Colon (tissue), 2 donors: ENCODE data around the gene MGAT4B.
"Not testable (repeated sequence)": the region's sequence is repeated elsewhere in the genome, so short reads cannot be mapped to it uniquely, and the experiment has no call there.

ENCODE experiments used
- FAIRE-seq: peaks from 2 replicates; lab custom pipeline; 2012; peaks lifted over from hg19 to GRCh38; lab: Jason Lieb, UNC
- donor health status: control.
- donor health status: control.

The MGAT4B gene

DNA sequence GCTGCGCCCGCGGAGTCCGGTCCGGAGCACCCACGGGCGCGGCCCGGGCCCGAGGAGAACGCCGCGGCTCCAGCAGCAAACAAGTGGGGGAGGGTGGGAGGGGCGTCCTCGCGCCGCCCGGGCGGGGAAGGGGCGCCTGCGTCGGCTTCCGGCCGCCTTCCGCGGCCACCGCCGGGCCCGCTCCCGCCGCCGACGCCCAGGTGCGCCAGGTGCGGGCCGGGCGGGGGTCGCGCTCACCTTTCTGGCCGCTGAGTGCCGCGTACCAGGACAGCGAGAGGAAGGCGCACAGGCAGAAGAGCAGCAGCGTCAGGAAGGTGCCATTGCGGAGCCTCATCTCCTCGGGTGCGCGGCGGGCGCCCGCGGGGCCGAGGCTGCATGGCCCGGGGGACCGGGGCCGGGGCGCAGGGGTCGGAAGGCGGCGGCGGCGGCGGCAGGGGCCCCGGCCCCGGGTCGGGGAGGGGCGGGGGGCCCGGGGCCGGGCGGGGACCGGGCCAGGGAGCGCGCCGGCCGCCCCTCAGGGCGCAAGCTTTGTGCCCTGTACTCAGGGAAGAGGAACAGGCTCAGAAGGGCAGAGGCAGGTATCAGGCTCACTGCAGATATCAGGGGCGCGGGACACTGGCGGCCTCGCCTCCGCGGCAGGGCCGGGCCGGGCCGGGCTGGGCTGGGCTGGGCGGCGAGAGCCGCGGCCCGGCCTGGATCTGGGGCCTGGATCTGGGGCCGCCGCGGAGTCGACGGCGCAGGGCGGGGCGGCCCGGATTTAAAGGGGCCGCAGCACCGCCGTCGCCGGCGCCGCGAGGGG, at the start of gene MGAT4B:
TSS of gene MGAT4B (minus strand) at position 617 of the 799 bp plus-strand sequence. CDS start at position 334, 283 bp downstream.
- FAIRE-seq, result no peak

DNA sequence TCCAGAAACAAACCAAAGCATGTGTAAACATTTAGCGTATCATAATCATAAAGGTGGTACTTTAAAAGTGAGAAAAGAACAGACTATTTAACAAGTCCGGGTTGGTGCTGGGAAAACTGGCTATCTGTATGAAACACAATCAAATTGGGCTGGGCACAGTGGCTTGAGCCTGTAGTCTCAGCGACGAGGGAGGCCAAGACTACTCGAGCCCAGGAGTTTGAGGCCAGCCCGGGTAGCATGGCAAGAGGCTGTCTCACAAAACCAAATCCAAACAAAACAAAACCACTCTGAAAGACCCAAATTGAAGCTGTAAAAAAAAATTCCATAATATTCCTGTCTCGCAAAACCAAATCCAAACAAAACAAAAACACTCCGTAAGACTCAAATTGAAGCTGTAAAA, 47.7 kb upstream of the MGAT4B start:
- no peak for FAIRE-seq

DNA sequence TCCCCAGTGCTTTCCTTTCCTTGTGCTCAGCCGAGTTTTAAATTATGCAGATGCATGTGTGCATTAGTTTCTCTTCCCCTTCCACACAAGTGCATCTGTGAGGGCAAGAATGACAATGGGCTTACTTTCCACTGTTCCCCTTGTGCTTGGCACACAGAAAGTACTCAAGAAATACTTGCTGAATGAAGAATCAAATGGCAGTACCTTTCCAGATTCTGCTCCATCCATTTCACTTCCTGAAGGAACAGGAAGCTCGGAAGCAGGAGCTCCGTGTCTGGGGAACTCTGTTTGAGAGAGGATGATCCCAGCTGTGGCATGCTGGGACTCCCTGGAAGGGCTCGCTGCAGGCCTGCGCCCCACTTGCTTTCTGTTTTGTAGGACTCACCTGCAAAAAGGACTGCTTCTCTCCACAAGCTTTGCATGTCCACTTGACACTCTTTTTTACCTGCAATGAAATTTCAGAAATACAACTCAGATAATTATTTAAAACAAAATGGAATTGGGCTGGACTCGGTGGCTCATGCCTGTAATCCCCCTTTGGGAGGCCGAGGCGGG, 46.4 kb upstream of the MGAT4B start:
- no peak for FAIRE-seq

DNA sequence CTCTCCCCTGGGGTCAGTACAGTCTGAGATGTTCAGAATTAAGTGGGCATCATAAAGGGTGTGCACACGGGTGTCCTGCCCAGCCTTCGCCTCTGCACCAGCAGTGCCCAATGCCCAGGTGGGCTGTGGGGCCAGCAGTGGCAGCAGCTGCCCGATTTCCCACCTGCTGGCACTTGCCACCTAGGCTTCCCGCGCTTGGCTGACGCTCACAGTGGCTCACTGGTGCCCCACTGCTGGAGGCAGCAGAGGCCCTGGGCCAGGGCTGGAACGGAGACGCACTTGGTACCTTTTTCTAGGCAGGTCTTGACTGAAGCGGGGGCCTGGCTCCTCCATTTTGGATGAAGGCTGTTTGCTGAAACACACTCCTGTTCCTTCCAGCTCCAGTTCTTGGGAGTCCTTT, 35.0 kb upstream of the MGAT4B start:
- FAIRE-seq, result no peak

DNA sequence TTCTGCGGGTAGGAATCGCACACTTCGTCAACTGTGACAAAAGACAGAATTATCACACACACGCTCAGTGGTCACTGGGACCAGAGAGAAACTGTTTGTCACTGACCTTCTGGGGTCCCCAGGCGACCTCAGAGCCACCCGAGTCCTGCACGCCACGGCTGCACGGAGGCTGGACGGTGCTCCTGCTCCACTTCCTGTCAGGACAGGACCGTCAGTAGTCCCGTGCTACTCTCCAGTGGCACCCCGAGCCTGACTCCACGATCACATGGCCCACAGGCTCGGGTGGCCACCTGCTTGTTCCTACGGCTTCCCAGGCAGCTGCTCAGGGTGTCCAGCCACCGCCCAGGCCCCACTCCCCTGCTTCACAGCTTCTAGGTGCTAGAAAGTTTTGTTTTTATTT, 34.1 kb upstream of the MGAT4B start:
- FAIRE-seq, result no peak

DNA sequence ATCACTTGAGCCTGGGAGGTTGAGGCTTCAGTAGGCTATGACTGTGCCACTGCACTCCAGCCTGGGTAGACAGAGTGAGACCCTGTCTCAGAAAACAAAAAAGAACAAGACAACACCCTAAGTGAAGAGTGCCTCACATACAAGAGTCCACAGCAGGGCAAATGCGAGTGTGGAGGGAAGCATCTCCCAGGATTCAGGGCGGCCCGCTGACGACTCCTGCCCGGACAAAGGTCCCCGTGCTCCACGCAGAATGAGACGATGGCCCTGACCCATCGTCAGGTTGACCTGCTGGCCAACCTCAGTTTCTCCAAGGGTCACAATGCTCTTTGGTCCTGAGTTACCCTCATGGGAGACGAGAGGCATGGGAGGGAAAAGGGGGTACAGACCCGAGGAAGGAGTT, 33.7 kb upstream of the MGAT4B start:
- no peak for FAIRE-seq

DNA sequence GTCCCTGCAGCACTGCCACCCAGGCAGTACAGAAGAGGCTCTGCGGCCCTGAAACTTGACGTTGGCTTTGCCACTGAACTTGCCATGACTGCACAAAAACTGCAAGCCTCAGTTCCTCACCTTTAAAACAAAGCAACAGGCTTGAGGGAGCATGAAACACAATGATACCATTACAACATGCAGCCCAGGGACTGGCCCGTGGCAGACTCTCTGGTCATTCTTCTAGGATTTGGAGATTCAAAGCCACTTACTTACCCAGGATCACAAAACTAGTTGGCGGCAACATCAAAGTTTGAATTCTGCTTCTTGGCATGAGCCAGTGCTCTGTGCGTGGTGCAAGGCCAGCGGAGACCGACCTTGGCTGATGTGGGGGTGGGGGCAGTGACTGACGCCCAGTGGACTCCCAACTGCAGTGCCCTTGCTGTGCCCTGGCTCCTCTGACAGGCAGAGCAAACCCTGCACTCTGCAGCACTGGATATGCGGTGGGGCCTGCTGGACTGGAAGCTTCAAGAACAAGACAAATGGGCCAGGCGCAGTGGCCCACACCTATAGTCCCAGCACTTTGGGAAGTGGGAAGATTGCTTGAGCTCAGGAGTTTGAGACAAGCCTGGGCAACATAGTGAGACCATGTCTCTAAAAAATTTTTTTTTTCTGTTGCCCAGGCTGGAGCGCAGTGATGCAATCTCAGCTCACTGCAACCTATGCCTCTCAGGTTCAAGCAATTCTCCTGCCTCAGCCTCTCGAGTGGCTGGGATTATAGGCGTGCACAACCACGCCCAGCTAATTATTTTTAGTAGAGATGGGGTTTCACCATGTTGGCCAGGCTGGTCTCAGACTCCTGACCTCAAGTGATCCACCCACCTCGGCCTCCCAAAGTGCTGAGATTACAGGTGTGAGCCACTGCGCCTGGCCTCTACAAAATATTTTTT, 32.9 kb upstream of the MGAT4B start:
- FAIRE-seq, result no peak

DNA sequence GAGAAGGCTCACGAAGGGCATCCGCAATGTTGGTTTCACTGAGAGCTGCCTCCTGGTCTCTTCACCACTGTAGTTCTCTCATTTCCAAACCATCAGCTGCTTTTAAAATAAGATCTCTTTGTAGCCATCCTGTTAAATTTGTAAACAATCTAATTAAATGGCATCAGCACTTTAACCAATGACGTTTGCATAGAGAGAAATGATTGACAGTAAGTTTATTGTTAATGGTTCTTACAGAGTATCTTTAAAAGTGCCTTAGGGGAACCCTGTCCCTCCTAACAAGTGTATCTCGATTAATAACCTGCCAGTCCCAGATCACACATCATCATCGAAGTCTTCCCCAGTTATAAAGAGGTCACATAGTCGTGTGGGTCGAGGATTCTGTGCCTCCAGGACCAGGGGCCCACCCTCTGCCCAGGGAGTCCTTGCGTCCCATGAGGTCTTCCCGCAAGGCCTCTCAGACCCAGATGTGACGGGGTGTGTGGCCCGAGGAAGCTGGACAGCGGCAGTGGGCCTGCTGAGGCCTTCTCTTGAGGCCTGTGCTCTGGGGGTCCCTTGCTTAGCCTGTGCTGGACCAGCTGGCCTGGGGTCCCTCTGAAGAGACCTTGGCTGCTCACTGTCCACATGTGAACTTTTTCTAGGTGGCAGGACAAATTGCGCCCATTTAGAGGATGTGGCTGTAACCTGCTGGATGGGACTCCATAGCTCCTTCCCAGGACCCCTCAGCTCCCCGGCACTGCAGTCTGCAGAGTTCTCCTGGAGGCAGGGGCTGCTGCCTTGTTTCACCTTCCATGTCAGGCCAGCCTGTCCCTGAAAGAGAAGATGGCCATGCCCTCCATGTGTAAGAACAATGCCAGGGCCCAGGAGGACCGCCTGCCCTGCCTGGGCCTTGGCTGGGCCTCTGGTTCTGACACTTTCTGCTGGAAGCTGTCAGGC, 30.7 kb upstream of the MGAT4B start:
- FAIRE-seq, result no peak

DNA sequence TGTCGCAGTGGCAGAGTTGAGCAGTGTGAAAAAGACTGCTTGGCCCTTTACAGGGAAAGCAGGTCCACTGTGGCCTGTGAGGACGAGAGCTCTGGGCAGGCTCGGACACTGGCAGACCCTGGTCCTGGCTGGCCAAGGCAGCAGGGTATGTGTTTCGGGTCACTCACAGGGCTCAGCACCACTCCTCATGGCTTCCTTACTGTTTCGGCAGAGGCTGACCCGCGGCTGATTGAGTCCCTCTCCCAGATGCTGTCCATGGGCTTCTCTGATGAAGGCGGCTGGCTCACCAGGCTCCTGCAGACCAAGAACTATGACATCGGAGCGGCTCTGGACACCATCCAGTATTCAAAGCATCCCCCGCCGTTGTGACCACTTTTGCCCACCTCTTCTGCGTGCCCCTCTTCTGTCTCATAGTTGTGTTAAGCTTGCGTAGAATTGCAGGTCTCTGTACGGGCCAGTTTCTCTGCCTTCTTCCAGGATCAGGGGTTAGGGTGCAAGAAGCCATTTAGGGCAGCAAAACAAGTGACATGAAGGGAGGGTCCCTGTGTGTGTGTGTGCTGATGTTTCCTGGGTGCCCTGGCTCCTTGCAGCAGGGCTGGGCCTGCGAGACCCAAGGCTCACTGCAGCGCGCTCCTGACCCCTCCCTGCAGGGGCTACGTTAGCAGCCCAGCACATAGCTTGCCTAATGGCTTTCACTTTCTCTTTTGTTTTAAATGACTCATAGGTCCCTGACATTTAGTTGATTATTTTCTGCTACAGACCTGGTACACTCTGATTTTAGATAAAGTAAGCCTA, 29.8 kb upstream of the MGAT4B start:
- FAIRE-seq, result no peak

DNA sequence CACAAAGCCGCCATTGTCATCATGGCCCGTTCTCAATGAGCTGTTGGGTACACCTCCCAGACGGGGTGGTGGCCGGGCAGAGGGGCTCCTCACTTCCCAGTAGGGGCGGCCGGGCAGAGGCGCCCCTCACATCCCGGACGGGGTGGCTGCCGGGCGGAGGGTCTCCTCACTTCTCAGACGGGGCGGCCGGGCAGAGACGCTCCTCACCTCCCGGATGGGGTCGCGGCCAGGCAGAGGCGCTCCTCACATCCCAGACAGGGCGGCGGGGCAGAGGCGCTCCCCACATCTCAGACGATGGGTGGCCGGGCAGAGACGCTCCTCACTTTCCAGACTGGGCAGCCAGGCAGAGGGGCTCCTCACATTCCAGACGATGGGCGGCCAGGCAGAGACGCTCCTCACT, 28.2 kb upstream of the MGAT4B start:
- FAIRE-seq, result not testable (repeated sequence)

DNA sequence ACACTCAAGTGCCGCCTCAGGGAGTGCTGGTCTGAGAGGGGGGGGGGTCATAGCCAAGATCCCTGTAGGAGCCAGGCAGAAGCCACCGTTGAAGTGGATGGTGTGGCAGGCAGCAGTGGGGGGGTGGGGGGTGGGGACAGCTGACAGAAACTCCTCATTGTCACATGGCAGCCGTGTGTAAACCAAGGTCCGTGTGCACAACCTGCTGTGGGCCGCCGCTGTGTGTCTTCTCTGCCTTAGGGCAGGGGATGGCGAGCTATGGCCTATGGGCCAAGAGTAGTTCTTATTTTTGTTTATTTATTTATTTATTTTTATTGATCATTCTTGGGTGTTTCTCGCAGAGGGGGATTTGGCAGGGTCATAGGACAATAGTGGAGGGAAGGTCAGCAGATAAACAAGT, 27.5 kb upstream of the MGAT4B start:
- FAIRE-seq, result no peak

DNA sequence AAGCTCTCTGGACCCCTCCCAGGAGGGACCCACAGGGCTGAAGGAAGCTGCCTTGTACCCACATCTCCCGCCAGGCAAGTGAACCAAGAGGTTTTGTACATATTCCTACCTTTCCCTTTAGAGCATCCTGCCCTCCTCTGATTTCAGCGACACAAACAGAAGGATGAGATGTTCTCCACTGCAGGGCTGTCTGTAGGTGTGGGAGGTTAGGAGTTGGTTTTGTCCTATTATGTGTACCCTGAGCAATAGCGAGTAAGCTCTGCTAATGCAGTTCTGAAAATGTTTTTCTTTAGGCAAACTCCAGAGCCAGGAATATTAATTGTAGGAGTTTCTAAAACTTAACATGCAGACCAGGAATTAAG, 27.0 kb upstream of the MGAT4B start:
- no peak for FAIRE-seq

DNA sequence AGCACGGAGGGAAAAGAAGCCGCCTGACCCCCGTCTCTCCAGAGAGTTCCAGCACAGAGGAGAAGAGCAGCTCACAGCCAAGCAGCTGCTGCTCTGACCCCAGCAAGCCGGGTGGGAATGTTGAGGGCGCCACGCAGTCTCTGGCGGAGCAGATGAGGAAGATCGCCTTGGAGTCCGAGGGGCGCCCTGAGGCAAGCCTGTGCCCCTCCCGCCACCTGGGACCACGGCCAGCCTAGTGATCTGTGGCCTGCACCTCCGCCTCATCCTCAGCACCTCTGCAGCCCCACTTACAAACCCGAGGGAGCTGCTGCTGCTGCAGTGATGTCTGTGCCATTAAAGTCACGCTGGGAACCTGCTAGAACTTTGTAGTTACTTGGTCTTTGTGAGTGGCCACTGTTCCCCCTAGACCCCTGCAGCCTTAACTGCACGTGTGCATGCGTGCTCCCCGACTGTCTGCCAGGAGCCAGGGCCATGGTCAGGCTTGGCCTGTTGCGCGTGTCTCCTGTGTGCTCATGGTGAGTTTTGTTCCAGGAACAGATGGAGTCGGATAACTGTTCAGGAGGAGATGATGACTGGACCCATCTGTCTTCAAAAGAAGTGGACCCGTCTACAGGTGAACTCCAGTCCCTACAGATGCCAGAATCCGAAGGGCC, 26.5 kb upstream of the MGAT4B start:
- FAIRE-seq, result no peak

DNA sequence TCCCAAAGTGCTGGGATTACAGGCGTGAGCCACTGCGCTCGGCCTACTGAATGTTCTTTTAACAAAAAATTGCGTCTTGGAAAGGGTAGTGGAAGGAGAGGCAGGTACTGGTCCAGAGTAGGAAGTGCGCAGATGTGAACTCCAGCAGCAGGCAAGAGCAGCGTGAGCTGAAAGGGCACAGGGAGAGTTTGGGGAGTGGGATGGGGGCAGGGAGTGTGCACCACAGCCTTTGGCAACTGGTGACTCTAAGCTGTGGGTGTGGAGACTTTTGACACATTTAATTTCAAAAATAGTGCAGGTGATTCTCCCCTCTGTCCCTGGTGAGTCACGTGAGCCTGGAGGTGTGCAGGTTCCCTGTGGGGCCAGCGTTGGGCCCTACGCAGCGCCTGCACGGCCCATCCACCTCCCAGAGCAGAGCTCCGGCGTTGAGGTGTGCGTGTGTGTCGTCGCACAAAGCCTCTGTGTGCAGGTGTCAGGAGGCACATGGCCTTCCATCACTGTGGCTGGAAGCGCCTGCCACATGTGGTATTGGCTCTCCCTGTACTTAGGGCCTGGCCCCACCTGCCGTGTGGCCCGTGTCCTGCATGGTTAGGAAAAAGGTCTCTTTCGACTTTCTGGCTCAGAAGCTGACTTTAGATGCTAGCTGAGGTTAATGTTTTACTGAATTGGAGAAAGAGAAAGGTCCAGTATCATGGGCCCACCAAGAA, 25.5 kb upstream of the MGAT4B start:
- FAIRE-seq, result no peak

DNA sequence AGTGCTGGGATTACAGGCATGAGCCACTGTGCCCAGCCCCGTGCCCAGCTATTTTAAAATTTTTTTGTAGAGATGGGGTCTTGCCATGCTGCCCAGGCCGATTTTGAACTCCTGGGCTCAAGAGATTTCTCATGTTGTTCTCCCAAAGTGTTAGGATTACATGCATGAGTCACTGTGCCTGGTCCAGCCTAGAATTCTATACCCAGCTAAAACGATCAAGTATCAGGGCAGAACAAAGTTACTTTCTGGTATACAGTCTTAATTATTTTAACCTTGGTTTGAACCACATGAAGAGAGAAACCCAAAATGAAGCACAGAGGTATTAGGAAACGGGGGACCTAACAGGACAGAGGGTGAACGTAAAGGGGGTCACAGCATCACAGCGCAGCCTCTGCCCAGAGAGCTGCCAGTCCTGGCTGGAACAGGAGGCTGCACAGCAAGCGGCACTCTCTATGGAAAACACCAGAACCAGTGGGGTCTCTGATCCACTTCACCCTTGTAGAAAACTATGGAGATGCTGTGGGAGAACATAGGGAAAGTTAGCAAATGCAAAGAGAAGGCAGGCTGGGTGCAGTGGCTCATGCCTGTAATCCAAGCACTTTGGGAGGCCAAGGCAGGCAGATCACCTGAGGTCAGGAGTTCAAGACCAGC, 24.3 kb upstream of the MGAT4B start:
- FAIRE-seq, result no peak

DNA sequence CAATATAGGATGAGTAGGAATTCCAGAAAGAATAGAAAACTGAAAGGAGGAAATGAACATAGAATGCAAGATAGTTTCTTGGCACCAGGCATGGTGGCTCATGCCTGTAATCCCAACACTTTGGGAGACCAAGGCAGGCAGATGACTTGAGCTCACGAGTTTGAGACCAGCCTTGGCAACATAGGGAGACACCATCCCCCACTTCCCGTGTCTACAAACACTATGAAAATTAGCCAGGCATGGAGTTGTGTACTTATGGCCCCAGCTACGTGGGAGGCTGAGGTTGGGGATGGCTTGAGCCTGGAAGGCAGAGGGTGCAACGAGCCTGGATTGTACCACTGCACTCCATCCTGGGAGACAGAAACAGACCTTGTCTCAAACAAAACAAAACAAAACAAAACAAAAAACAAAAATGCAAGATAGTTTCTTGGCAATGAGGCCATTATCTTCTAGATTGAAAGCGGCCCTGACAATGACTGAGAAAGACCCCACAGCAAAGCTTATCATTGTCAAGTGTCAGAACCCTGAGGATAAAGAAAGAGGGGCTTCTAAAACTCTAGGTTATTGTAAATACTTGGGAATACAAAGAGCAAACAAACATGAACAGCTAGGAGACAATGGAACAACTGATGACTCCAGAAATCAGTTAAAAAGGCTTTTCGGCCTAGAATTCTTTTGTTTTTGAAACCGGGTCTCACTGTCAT, 23.2 kb upstream of the MGAT4B start:
- FAIRE-seq, result no peak

DNA sequence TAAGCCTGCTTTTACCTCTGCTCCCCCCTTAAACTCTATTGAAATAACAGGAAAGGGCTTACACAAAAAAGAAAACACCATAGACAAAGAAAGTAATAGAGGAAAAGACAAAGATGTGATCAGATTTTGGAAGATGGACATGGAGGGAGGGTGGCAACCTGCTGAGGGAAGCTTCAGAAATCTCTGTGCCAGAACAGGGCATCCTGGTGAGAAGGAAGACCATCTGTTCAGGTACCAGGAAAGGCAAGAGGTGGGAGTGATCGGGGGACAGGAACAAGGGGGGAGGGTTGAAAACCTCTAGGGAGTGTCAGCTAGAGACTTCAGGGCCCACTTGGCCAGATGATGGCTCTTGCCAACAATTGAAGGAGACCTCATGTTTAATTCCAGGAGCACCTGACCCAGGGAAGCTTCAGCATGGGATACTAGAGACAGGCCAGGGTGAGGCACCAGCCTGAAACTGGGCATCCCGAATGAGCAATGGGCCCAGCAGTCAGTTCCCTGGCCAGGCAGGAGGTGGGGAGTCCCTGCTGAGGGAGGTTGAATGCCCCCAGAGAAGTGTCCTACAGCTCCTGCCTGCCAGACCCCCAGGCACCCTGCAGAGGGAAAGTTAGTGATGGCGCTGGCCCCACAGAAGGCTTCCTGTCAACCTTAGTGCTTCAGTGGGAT, 22.2 kb upstream of the MGAT4B start:
- no peak for FAIRE-seq

DNA sequence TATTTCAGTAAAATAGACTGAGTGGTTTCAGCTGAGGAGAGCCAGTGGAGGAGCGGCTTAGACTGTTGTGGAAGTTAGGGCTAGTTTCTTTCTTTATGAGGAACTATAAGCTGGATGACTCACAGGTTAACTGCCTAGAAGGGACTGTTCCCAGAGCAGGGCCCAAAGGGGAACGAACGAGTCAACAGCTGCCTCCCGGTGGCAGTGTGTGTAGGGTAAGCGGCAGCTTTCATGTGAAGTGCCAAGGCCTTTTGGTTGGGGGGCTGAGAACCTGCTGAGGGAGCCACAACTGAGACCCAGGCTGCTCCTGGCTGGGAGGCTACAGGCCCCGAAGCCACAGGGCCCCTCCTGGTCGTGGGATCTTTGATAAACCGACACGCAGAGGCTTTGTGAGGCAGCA, 21.0 kb upstream of the MGAT4B start:
- FAIRE-seq, result no peak
